GM18870 (cell line): ENCODE results near the gene ITLN1.
"Not testable (repeated sequence)": the region's sequence is repeated elsewhere in the genome, so short reads cannot be mapped to it uniquely, and the experiment has no call there.

Source experiments
- ATAC-seq: cut with Tn5 transposase; IDR thresholded peaks from one replicate; pipeline ENCODE4 v1.9.1; 2021; ENCODE audit warnings: moderate library complexity; ENCODE audit not compliant: unreplicated experiment

Gene ITLN1

DNA sequence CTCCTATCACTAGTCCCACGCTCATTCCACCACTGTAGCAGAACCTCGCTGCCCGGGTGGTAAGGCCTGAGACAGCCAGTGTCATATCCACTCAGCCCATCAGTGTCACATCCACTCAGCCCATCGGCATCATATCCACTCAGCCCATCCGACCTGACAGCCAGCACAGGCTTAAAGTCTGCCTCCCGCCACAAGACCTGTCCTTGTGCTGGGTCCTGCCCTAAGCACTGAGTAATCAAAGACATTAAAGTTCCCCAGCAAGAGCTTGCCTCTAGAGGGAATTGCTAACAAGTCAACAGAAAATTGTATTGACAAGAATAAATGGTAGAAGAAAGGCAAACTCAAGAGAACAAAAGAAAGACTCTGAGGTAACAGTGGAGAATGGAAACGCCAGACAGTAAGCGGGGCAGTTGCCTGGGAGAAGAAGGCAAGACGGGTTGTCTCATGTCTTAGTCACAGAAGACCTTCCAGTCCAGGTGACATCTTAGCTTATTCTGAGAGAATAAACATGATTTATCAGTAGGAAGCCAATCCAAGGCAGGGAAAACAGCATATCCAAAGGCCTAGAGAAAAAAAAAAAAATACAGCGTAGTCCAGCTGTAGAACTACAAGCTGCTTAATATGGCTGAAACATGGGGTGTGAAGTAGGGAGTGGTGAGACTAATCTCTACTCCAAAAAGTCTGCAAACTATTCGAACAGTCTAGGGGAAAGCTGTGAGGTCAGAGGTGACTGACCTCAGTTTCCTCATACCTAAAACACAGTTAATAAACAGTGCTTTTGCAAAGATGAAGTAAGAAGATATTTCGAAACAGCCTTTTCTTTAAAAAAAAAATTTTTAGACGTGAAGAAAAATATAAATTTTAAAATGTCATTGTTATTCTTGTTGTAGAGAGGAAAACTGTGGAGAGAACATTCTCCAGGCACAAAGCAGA lies 1.1 kb downstream of the ITLN1 start:
- no peak for ATAC-seq

DNA sequence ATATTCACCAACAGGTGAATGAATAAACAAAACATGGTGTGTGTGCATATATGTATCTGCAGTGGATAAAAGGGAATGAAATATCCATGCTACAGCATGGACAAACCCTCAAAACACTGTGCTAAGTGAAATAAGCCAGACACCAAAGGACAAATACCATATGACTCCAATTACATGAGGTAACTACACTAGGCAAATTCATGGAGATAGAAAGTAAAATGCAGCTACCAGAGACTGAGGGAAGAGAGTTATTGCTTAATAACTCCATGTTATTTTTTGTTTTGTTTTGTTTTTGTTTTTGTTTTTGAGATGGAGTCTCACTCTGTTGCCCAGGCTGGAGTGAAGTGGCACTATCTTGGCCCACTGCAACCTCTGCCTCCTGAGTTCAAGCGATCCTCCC lies 2.4 kb downstream of the ITLN1 start:
- ATAC-seq = no peak

GRCh38 chr1:160881264-160881663 lies 3.7 kb downstream of the ITLN1 start:
- not testable (repeated sequence) for ATAC-seq

DNA sequence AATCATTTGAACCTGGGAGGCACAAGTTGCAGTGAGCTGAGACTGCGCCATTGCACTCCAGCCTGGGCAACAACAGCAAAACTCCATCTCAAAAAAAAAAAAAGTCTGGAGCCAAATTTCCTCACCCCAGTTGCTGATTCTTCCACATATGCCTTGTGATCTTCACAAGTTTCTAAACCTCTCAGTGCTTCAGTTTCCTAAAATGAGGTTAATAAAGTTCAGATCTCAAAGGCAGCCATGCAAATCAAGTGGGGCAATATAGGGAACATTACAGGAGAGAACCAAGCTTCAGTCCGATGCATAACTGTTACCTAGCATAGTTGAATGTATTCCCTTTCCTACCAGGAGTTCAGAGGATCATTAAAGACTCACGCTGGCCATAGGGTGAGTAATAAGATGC lies 4.8 kb downstream of the ITLN1 start:
- no peak for ATAC-seq

- ATAC-seq = no peak
Measured at GRCh38 chr1:160879056-160879455, 5.9 kb downstream of the ITLN1 start.

- ATAC-seq = no peak
Measured at GRCh38 chr1:160877221-160877620, 7.8 kb downstream of the ITLN1 start.

DNA sequence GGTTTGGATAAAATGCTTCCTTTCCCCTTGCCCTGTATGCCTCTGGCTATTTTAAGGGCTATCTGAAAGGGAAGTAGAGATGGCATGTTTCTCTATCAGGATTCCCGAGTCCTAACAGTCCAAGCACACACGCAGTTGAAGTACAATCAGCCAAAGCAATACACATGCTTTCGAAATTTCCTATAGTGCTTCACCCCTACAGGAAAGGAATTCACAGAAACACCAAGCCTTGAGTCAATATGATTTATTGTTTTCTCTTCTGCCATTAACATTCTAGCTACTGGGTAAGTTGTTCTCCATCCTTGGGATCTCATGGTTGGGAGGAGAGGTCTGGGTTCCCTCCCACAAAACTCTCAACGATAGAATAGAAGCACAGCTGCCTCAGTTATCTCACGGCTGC lies 8.7 kb downstream of the ITLN1 start:
- no peak for ATAC-seq

DNA sequence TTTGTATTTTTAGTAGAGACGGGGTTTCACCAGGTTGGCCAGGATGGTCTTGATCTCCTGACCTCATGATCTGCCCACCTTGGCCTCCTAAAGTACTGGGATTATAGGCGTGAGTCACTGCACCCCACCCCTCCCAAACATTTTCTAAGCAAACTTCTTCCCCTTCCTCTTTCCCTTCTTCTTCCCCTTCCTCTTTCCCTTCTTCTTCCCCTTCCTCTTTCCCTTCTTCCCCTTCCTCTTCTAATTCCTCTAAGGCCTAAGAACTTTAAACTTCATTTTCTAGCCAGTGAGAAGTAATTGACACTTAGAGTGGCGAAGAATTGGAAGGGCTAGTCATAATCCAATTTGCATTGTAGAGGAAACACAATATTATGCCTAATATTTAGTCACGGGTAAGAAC lies 9.4 kb downstream of the ITLN1 start:
- ATAC-seq = not testable (repeated sequence)

GRCh38 chr1:160874935-160875334 lies 10.0 kb downstream of the ITLN1 start:
- no peak for ATAC-seq

- no peak for ATAC-seq
Measured at GRCh38 chr1:160868141-160868540, 16.8 kb downstream of the ITLN1 start.

GRCh38 chr1:160867651-160868050 lies 17.3 kb downstream of the ITLN1 start:
- ATAC-seq = not testable (repeated sequence)

GRCh38 chr1:160866695-160867260 lies 18.2 kb downstream of the ITLN1 start:
- no peak for ATAC-seq

DNA sequence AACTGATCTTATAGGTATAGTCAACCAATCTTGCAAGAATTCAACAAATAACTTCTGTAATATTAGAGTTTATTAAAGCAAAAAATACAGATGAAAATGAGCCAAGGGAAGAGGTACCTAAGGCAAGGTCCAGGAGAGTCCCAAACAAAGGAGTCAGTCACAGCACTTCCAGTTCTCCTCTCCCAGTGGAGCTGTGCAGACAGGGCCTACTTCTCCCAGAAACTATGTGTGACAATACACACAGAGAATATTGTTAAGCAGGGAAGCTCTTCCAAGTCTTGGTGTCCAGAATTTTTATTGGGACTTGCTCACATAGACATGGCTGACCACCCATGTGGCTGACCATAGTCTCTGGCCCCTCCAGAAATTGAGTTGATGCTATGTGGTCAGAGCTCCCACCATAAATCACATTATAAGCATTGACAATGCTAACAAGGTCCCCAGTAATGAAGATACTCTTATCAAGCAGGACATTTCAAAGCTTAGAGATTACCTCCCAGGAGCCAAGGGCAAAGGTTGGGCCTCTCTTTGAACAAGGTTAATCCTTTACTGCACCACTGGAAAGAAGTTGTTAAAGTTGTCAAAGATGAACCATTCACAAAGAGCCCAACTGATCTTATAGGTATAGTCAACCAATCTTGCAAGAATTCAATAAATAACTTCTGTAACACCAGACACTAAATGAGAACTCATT lies 18.8 kb downstream of the ITLN1 start:
- ATAC-seq = no peak

DNA sequence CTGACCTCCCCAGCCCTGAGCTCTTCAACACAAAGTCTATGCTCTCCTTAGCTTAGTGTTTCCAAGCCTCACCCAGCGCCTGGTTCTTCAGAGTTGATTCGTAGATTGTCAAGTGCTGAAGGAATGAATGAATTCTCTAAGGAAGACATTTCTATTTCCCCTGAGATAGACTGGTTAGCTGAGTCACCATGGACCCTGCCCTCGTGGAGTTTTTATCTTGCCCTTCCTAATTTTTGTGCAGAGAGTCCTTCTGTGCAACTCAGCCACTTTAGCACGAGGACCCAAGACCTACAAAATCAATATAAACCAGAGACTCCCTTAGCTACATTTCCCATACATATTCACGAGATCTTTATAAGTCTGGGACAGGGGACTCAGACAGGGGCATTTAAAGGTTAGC lies 19.6 kb downstream of the ITLN1 start:
- ATAC-seq = no peak

GRCh38 chr1:160864173-160864572 lies 20.8 kb downstream of the ITLN1 start:
- ATAC-seq = no peak

- no peak for ATAC-seq
Measured at GRCh38 chr1:160863774-160864131, 21.2 kb downstream of the ITLN1 start.

GRCh38 chr1:160863061-160863773 lies 21.8 kb downstream of the ITLN1 start:
- no peak for ATAC-seq

DNA sequence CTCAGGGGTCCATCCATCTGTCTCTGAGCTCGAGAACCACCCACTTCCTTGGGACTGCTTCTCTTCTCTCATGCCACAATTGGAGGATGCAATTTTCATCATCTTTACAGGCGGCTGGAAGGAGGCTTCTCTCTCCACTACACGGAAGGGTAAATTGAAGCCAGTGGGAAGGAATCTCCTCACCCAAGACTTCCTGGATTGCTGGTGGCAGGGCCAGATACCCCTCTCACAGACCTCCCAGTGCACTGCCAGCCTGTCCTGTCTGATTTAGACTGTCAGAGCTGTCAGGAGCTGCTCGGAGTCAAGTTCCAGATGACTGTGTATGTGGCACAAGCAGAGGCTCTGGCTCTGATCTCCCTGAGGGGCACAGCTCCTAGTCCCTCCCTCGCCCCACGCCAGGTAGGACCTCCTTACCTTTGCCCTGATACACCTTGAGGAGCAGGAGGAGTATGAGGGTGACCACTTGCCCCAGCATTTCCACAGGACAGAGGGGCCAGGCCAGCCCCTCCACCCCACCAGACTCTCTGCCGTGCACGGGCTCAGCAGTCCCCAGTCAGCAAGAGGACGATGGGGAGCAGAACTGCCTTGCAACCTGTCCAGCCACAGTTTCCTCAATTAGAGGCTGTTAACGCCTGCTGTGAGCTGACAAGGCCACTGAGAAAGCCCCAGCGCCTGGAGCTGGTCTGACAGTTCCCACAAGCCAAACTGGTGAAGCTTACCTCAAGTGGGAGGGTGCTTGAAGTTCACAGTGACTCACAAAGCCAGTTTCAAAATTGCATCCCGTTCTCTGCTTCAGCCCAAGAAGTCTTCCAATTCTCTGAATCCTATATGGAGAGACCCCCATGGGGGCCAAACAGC lies 22.5 kb downstream of the ITLN1 start, which contains the start of gene CD244:
CD244 (minus strand) TSS at position 685 of the 858 bp plus-strand sequence; CDS start at position 475, 210 bp downstream.
- peak; percentile 78 for ATAC-seq

DNA sequence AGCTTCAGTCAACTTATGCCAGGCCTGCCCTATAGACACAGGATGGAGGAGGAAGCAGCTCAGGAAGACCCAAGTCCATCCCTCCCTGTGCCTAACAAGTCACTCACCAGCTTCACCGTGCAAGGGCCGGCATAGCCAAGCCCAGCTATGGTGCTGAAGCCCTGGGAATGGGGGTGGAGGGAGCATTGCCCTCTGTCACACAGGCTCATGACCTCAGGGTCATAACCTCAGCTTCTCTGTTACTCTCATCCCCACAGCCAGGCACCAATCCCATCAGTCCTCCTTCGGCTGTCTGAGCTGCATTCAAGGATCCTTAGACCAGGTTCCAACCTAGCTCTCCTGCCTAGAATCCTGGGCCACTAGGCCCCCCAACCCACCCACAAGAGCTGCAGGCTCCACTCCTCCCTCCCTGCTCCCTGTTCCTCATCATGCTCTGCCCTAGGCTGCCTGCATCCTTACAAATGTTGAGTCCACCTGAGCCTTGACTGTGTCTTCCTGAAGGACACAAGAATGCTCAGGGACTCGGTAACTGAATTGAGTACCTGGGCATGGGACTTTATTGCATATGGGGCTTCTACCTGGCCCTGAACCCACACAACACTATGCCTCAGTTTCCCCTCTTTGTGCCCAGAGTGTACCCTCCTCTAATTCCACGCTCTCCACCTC lies 24.0 kb downstream of the ITLN1 start:
- ATAC-seq = no peak

GRCh38 chr1:160859166-160859565 lies 25.8 kb downstream of the ITLN1 start:
- no peak for ATAC-seq
